ENCODE results near the gene LRP1B.

LRP1B gene

GRCh38 chr2:142131010-142131669 is at the start of gene LRP1B:
Gene LRP1B (minus strand): TSS chr2:142131016. CDS start chr2:142130729, 287 bp downstream.
- DNase-seq: no peak

GRCh38 chr2:142179686-142180085 is 48.9 kb upstream of the LRP1B start:
- DNase-seq: no peak

GRCh38 chr2:142178604-142179003 is 47.8 kb upstream of the LRP1B start:
- DNase-seq: no peak

- DNase-seq: no peak
Observed at GRCh38 chr2:142176941-142177340, 46.1 kb upstream of the LRP1B start.

GRCh38 chr2:142175813-142176338 is 45.1 kb upstream of the LRP1B start:
- no peak for DNase-seq

- DNase-seq: no peak
Observed at GRCh38 chr2:142174176-142174575, 43.4 kb upstream of the LRP1B start.

- DNase-seq: no peak
Observed at GRCh38 chr2:142170847-142171246, 40.0 kb upstream of the LRP1B start.

- DNase-seq: no peak
Observed at GRCh38 chr2:142165790-142166189, 35.0 kb upstream of the LRP1B start.

GRCh38 chr2:142153601-142154000 is 22.8 kb upstream of the LRP1B start:
- no peak for DNase-seq

GRCh38 chr2:142150453-142150852 is 19.6 kb upstream of the LRP1B start:
- DNase-seq: no peak

- DNase-seq: no peak
Observed at GRCh38 chr2:142144547-142144946, 13.7 kb upstream of the LRP1B start.

GRCh38 chr2:142142595-142142994 is 11.8 kb upstream of the LRP1B start:
- no peak for DNase-seq

- no peak for DNase-seq
Observed at GRCh38 chr2:142140434-142140845, 9.6 kb upstream of the LRP1B start.

- DNase-seq: no peak
Observed at GRCh38 chr2:142139384-142139783, 8.6 kb upstream of the LRP1B start.

- no peak for DNase-seq
Observed at GRCh38 chr2:142136571-142136970, 5.8 kb upstream of the LRP1B start.

GRCh38 chr2:142134911-142135310 is 4.1 kb upstream of the LRP1B start:
- DNase-seq: no peak

- DNase-seq: peak in 1 of 2 experiments; percentile 13
Observed at GRCh38 chr2:142130111-142131009, 456 bp downstream of the LRP1B start.

- DNase-seq: no peak
Observed at GRCh38 chr2:142128105-142128504, 2.7 kb downstream of the LRP1B start.

- no peak for DNase-seq
Observed at GRCh38 chr2:142127248-142127647, 3.6 kb downstream of the LRP1B start.

- no peak for DNase-seq
Observed at GRCh38 chr2:142124706-142125105, 6.1 kb downstream of the LRP1B start.

GRCh38 chr2:142119347-142119746 is 11.5 kb downstream of the LRP1B start:
- no peak for DNase-seq

- no peak for DNase-seq
Observed at GRCh38 chr2:142112757-142113221, 18.0 kb downstream of the LRP1B start.

- DNase-seq: no peak
Observed at GRCh38 chr2:142104134-142104758, 26.6 kb downstream of the LRP1B start.

All from activated T-cell treated with anti-CD3 and anti-CD28 coated beads, Interleukin-2, amount 50 U/mL, for 48 hours (primary cell).